Immature natural killer cell (primary cell): ENCODE data around the gene TRAF3IP1. TPM values are rescaled to one million over a fixed set of nuclear protein-coding genes. Genes with fewer than 3 reads are reported as not detected.
"Not testable (repeated sequence)": the region's sequence is repeated elsewhere in the genome, so short reads cannot be mapped to it uniquely, and the experiment has no call there.

ENCODE experiments used
- DNase-seq, 3 donors: peaks; one replicate each; pipeline ENCODE4 v3.0.0; 2022; ENCODE audit warnings: mixed read lengths in 1 of 3
- H3K27ac Mint-ChIP-seq, 6 donors: one replicate each; pipeline ENCODE4 v1.8.0; 2020; ENCODE audit warnings: mixed read lengths in 6 of 6, mild to moderate bottlenecking in 5 of 6, inconsistent platforms in 4 of 6, moderate library complexity in 3 of 6
- H3K27me3 Mint-ChIP-seq, 3 donors: one replicate each; pipeline ENCODE4 v1.8.0; 2020 to 2021; ENCODE audit warnings: low read depth in 3 of 3, mild to moderate bottlenecking in 3 of 3, mixed read lengths in 3 of 3, moderate library complexity in 3 of 3, inconsistent platforms in 1 of 3
- H3K36me3 Mint-ChIP-seq, 3 donors: one replicate each; pipeline ENCODE4 v1.8.0; 2020; ENCODE audit warnings: mixed read lengths in 3 of 3, inconsistent platforms in 2 of 3, mild to moderate bottlenecking in 2 of 3
- H3K4me1 Mint-ChIP-seq, 2 donors: one replicate each; pipeline ENCODE4 v1.8.0; 2020; ENCODE audit warnings: inconsistent platforms in 2 of 2, mild to moderate bottlenecking in 2 of 2, mixed read lengths in 2 of 2, moderate library complexity in 1 of 2
- H3K4me3 Mint-ChIP-seq, 5 donors: one replicate each; pipeline ENCODE4 v1.8.0; 2020; ENCODE audit warnings: mild to moderate bottlenecking in 5 of 5, mixed read lengths in 5 of 5, inconsistent platforms in 3 of 5, moderate library complexity in 3 of 5
- H3K9me3 Mint-ChIP-seq, 6 donors: one replicate each; pipeline ENCODE4 v1.8.0; 2020; ENCODE audit warnings: mild to moderate bottlenecking in 6 of 6, mixed read lengths in 6 of 6, inconsistent platforms in 4 of 6, moderate library complexity in 3 of 6
- polyA plus RNA-seq, 3 donors: library from polyadenylated mRNA; unstranded; fragments of 300-500 nt; fragmentation: Illumina TruSeq; gene quantifications; one replicate each; pipeline ENCODE4 v1.2.3, GENCODE V29; 2021

The TRAF3IP1 gene, protein sequence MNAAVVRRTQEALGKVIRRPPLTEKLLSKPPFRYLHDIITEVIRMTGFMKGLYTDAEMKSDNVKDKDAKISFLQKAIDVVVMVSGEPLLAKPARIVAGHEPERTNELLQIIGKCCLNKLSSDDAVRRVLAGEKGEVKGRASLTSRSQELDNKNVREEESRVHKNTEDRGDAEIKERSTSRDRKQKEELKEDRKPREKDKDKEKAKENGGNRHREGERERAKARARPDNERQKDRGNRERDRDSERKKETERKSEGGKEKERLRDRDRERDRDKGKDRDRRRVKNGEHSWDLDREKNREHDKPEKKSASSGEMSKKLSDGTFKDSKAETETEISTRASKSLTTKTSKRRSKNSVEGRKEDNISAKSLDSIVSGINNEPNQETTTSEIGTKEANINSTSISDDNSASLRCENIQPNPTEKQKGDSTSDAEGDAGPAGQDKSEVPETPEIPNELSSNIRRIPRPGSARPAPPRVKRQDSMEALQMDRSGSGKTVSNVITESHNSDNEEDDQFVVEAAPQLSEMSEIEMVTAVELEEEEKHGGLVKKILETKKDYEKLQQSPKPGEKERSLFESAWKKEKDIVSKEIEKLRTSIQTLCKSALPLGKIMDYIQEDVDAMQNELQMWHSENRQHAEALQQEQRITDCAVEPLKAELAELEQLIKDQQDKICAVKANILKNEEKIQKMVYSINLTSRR
- polyA plus RNA-seq, result 1 to 10 TPM; 1.9 to 7.0 (median 2.2) TPM

DNA sequence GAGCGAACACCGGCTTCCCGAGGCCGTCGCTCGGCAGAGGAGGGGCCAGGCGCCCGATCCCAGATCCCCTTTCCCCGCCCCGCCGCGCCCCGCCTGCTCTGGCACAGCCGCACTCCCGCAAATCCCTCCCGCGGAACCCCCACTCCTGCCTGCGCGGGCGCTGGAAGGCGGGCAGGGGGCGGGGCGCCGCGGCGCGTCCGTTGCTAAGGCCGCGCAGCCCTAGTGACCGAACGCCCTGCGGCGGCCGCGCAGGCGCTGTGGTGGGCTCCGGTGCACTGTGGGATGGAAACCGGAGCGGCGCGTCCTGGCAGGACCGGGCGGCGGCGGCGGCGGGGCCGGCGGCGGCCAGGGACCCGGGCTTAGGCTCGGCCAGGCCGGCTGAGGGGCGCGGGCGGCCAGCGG, at the start of gene TRAF3IP1:
Gene TRAF3IP1 (plus strand): TSS at position 273 of the 402 bp plus-strand sequence. CDS start 145 bp downstream, outside the sequence.
- Mint-ChIP-seq H3K27ac (peak within 1 kb of the TSS in 4 of 6 donors; percentile 31 to 75 (median 52)), H3K4me3 (peak within 1 kb of the TSS; percentile 76 to 84 (median 80)), H3K36me3 (peaks cover 0 to 3% (median 0%) of the 10 kb centered on the region in 3 donors), H3K27me3 (peaks cover 0 to 5% (median 2%) of the 10 kb centered on the region in 3 donors), H3K9me3 (no peaks in the 10 kb centered on the region), H3K4me1 (peaks cover 14 to 22% of the 10 kb centered on the region in 2 donors)
- DNase-seq, result peak; percentile 86 to 88 (median 86)

DNA sequence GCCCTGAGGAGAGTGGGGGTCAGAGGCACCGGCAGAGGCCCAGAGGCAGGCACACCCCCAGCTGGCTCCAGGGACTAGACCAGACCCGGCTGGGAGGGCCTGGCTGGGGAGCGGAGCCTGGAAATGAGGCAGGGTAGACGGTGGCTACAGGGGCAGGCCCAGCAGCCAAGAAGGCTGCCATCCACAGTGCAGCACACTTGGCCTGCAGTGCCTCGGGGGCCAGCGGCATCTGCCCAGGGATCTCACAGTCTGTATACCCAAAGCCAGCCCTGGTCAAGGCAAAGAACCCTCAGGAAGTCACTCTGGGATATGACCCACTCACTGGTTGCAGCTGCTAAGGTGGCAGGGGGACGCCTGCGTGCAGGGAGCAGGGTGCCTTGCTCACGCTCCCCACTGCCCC, 49.7 kb upstream of the TRAF3IP1 start:
- Mint-ChIP-seq H3K36me3 (peaks cover 12 to 40% (median 33%) of the 10 kb centered on the region in 3 donors), H3K27ac (no peak overlapping the region), H3K9me3 (no peaks in the 10 kb centered on the region), H3K4me1 (no peaks in the 10 kb centered on the region), H3K4me3 (no peak overlapping the region), H3K27me3 (peaks cover 0 to 3% (median 2%) of the 10 kb centered on the region in 3 donors)
- no peak for DNase-seq

DNA sequence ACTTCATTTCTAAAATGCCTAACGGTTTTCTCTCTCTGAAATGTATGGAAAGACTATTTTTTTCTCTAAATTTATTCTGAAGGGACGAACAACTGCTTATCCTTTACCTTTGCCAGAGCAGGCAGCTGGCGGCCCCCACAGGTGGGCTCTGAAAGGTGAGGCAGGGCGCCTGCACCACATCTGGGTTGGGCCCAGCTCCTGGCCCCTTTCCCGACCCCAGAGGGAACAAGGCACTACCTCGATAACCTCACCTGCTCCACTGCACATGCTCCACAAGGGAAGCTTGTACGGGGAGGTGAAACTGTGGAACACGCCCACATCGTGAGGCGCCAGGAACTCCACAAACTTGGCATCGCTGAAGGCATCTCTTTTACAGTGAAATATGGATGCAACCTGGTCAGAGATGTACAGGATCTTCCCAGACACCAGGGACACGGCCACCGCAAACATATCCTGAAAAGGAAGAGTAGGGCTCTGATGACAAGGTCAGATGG, 49.2 kb upstream of the TRAF3IP1 start:
- no peak for DNase-seq
- no peaks in the 10 kb centered on the region for H3K9me3 Mint-ChIP-seq
- H3K4me1 Mint-ChIP-seq, result no peaks in the 10 kb centered on the region
- H3K27ac Mint-ChIP-seq, result peak overlapping the region in 1 of 6 donors; percentile 38
- H3K36me3 Mint-ChIP-seq, result peaks cover 12 to 40% (median 33%) of the 10 kb centered on the region in 3 donors
- no peak overlapping the region for H3K4me3 Mint-ChIP-seq
- H3K27me3 Mint-ChIP-seq, result peaks cover 0 to 3% (median 2%) of the 10 kb centered on the region in 3 donors

DNA sequence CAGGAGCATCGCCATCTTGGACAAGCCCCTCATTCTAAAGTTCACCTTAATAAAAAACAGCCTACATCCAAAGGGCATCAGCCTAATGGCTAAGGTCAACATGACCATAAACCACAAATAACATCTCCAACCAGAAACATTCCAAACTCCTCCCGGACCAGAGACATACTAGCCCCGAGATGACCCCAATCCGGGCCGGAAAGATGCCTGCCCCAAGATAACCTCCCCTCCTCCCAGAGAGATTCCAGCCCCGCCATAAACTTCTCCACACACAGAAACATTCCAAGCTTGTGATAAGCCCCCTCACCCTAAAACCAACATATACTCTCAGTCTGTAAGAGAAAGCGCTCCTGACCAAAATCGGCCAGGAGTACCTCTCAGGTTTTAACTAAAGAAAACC, 48.6 kb upstream of the TRAF3IP1 start:
- not testable (repeated sequence) for H3K9me3 Mint-ChIP-seq, DNase-seq, H3K4me3 Mint-ChIP-seq, H3K4me1 Mint-ChIP-seq, H3K27me3 Mint-ChIP-seq
- H3K36me3 Mint-ChIP-seq, result peaks cover 16 to 43% (median 38%) of the 10 kb centered on the region in 3 donors
- peak overlapping the region in 1 of 6 donors; percentile 38 for H3K27ac Mint-ChIP-seq

DNA sequence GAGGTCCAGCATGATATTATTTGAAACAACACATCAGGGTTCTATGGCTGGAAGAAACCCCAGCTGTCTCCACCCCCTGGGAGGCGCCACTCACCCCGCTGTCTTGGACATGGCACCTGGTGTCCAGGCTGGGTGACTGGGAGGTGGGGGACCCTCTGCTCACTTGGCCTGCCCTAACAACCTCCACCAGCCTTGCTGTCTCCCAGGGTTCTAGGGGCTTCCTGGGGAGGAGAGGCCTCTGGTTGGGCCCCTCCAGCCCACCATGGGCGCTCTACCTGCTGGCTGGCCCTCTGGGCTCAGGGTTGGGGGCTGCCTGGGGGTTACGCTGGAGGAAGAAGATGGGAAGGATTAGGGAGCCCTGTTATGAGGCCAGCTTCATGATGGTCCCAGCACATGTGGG, 48.2 kb upstream of the TRAF3IP1 start:
- Mint-ChIP-seq H3K36me3 (peaks cover 14 to 44% (median 36%) of the 10 kb centered on the region in 3 donors), H3K4me1 (no peaks in the 10 kb centered on the region), H3K27me3 (peaks cover 0 to 2% (median 2%) of the 10 kb centered on the region in 3 donors), H3K9me3 (no peaks in the 10 kb centered on the region), H3K4me3 (no peak overlapping the region), H3K27ac (no peak overlapping the region)
- DNase-seq, result no peak

DNA sequence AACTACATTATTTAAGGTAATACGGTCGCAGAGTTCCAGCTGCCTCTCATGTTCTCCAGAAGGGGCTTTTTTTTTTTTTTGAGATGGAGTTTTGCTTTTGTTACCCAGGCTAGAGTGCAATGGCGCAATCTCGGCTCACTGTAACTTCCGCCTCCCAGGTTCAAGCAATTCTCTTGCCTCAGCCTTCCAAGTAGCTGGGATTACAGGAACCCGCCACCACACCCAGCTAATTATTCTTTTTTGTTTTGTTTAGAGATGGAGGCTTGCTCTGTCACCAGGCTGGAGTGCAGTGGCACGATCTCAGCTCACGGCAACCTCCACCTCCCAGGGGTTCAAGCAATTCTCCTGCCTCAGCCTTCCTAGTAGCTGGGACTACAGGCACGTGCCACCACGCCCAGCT, 46.9 kb upstream of the TRAF3IP1 start:
- H3K9me3 Mint-ChIP-seq, H3K4me3 Mint-ChIP-seq, H3K27ac Mint-ChIP-seq, H3K27me3 Mint-ChIP-seq, H3K4me1 Mint-ChIP-seq, DNase-seq: not testable (repeated sequence)
- H3K36me3 Mint-ChIP-seq, result peaks cover 8 to 40% (median 33%) of the 10 kb centered on the region in 3 donors

DNA sequence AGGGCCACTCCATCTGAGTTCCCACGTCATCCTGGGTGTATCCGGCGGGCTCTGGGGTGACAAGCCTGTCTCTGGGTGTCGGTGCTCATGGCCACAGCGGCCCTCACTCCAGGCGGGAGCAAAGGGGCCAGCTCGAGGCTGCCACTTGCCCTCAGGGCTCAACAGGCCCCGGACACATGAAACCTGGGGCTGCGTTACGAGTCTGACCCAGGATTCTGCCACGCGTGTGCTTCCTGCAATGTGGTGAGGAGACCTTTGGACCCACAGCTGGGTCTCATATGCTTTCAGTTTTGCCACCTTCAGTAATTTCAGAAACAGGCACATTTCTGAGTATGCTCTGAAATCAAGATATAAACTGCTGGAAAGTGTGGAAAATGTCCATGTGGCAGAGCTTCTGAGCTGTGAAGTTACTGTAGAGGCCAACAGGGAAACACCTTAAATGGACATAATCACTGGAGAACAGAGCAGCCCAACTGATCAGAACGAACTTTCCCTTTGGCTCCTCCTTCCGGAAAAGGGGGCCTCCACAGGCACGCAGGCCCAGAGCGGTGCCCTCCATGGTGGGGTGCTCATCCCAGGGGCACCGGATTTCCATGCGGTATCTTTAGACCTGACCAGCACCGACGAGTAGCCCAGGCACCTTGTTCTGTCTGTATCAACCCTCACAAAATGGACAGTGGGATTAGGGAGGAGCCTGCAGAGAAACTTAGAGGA, 46.0 kb upstream of the TRAF3IP1 start:
- Mint-ChIP-seq H3K36me3 (peaks cover 8 to 37% (median 33%) of the 10 kb centered on the region in 3 donors), H3K27me3 (peaks cover 0 to 8% (median 0%) of the 10 kb centered on the region in 3 donors), H3K4me1 (no peaks in the 10 kb centered on the region), H3K9me3 (no peaks in the 10 kb centered on the region), H3K4me3 (no peak overlapping the region), H3K27ac (peak overlapping the region in 1 of 6 donors; percentile 40)
- no peak for DNase-seq

DNA sequence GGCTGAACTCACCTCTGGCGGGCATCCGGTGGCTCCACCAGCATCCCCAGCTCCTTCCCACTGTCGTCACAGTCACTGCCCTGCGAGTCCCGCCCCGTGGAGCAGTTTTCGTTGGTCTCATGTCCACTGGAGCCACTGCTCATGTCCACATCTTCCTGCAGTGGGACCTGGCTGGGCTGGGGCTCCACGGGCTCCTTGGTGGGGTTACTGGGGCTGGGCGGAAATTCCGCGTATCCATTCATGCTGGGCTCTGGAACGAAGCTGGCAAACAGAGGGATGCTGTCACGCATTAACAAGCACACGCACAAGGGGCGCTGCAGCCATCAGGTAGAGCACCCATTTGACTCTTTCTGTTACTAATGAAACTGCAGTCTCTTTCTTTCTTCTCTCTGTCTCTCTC, 42.6 kb upstream of the TRAF3IP1 start:
- Mint-ChIP-seq H3K4me1 (peaks cover 15 to 27% of the 10 kb centered on the region in 2 donors), H3K36me3 (peaks cover 4 to 20% (median 14%) of the 10 kb centered on the region in 3 donors), H3K4me3 (no peak overlapping the region), H3K27me3 (peaks cover 0 to 7% (median 0%) of the 10 kb centered on the region in 3 donors), H3K9me3 (no peaks in the 10 kb centered on the region), H3K27ac (no peak overlapping the region)
- DNase-seq, result no peak

DNA sequence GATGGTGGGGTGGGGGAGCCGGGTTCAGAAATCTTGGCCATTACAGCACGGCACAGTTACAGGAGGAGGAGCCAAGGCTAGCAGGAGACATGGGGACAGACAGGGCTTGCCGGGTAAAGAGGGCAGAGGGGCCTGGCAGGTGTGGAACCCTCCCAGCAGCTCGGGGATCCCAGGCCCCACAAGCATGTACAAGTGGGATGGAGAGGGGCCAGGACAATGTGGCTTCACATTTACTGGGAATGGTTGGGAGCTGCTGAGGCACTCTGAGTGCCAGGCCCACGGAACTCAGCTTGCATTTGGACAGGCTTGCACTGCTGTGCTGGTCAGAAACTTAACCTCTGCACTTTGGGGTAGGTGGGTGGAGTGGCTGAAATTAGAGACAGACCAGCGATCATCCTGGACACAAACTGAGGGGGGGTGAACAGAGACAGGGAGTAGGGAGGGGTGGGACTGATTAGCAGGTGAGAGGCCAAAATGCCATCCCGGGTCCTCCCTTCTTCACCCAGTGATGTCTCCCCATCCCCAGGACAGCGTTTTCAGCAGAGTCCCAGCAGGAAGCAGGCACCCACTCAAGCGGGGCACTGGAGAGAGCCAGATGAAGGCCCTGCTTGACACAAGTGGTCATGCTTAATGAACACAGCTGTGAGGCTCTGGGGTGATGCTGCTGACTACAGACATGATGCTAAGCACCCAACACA, 41.5 kb upstream of the TRAF3IP1 start:
- peaks cover 4 to 16% (median 9%) of the 10 kb centered on the region in 3 donors for H3K36me3 Mint-ChIP-seq
- no peak overlapping the region for H3K4me3 Mint-ChIP-seq
- peaks cover 17 to 27% of the 10 kb centered on the region in 2 donors for H3K4me1 Mint-ChIP-seq
- DNase-seq, result no peak
- peaks cover 0 to 7% (median 0%) of the 10 kb centered on the region in 3 donors for H3K27me3 Mint-ChIP-seq
- no peaks in the 10 kb centered on the region for H3K9me3 Mint-ChIP-seq
- H3K27ac Mint-ChIP-seq, result peak overlapping the region in 1 of 6 donors; percentile 50

DNA sequence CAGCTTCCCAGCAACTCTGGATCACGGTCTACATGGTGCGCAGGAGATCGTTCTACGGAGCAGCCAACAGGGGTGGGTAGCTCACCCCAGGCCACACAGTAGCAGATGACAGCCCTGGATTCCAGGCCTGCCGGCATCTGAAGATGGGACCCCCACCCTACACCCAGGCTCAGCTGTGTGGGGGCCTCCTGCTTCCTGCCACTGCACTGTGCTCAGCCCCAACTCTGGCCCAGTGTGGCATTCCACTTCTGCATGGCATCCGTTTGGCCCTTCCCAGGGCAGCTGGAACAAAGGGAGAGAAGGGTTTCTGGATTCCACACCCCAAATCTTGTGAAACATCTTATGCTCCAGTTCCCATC, 41.0 kb upstream of the TRAF3IP1 start:
- H3K27ac Mint-ChIP-seq, result no peak overlapping the region
- no peaks in the 10 kb centered on the region for H3K9me3 Mint-ChIP-seq
- peaks cover 0 to 7% (median 0%) of the 10 kb centered on the region in 3 donors for H3K27me3 Mint-ChIP-seq
- no peak overlapping the region for H3K4me3 Mint-ChIP-seq
- peaks cover 4 to 16% (median 9%) of the 10 kb centered on the region in 3 donors for H3K36me3 Mint-ChIP-seq
- DNase-seq, result no peak
- H3K4me1 Mint-ChIP-seq, result peaks cover 20 to 27% of the 10 kb centered on the region in 2 donors

DNA sequence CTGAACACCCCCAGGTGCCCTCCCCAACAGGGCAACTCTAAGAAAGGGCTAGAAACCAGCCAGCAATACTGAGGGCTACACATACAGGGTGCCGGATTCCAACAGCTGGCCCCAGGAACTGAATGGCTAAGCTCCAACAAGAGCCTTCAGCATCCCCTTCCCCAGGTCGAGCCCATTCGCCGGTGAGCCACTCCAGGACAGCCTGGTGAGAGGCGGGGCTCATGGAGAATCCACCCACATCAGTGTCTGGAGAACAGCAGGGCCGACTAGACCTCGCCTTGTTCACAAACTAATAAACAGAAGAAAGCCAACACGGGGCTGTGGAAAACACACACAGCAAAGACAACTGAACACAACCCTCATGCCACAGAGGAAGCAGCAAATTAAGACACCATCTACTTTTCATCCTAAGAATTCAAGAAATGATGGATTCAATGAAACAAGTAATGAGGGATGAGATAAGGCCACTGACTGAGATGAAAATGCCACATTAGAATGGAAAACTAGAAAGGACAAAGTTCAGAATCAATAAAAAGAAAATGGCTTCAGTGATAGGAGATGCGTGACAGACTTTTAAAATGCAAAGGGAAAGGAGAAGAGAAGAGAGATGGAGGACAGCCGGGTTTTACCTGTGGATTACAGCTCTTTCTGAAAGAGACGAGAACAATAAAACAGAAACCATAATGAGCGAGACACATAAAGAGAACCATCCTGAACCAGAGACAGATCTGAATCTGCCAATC, 40.1 kb upstream of the TRAF3IP1 start:
- H3K4me1 Mint-ChIP-seq, result peaks cover 20 to 27% of the 10 kb centered on the region in 2 donors
- no peak for DNase-seq
- H3K27ac Mint-ChIP-seq, result peak overlapping the region in 3 of 6 donors; percentile 0 to 10 (median 2)
- no peak overlapping the region for H3K4me3 Mint-ChIP-seq
- H3K27me3 Mint-ChIP-seq, result peaks cover 0 to 7% (median 0%) of the 10 kb centered on the region in 3 donors
- H3K36me3 Mint-ChIP-seq, result peaks cover 4 to 12% (median 5%) of the 10 kb centered on the region in 3 donors
- no peaks in the 10 kb centered on the region for H3K9me3 Mint-ChIP-seq

DNA sequence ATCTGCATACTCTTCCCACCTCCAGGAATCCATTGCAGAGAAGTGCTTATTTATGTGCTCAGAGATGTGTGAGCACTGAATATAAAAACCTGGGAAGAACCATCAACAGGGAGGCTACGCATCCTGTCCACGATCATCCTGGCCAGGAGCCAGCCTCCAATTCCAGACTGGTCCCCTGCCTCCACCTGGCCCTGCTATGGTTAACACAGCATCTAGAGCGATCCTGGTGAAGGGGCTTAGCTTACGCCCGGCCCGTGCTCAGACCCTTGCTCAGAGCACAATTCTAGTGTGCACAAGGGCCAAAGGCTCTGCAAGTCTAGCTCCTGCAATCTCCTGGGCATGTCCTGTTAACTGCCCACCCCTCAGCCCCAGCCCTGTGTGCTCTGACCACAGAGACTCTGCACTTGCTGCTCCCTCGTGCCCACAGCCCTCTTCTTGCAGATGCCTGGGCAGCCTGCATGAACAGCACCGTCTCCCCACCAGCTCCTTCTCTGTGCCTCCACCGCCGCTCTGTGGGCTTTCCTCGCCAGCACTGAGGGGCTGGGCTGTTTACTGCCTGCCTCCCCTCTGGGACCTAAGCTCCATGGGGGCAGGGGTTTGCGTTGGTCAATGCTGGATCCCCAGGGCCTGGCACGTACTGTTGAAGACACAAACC, 38.4 kb upstream of the TRAF3IP1 start:
- Mint-ChIP-seq H3K27me3 (peaks cover 0 to 7% (median 2%) of the 10 kb centered on the region in 3 donors), H3K36me3 (peaks cover 0 to 2% (median 0%) of the 10 kb centered on the region in 3 donors), H3K4me3 (no peak overlapping the region), H3K9me3 (no peaks in the 10 kb centered on the region), H3K4me1 (peaks cover 25 to 33% of the 10 kb centered on the region in 2 donors), H3K27ac (peak overlapping the region in 1 of 6 donors; percentile 21)
- DNase-seq, result no peak
